HG02870 (cell line): ENCODE results near the gene NUF2.
A peak's percentile ranks its signal among the peaks of the same experiment; 100 is the strongest.
"Not testable (repeated sequence)": the region's sequence is repeated elsewhere in the genome, so short reads cannot be mapped to it uniquely, and the experiment has no call there.

Source experiments
- ATAC-seq: cut with Tn5 transposase; IDR thresholded peaks from one replicate; pipeline ENCODE4 v1.9.1; 2021; ENCODE audit warnings: mild to moderate bottlenecking, moderate library complexity; ENCODE audit not compliant: unreplicated experiment

NUF2 gene

DNA sequence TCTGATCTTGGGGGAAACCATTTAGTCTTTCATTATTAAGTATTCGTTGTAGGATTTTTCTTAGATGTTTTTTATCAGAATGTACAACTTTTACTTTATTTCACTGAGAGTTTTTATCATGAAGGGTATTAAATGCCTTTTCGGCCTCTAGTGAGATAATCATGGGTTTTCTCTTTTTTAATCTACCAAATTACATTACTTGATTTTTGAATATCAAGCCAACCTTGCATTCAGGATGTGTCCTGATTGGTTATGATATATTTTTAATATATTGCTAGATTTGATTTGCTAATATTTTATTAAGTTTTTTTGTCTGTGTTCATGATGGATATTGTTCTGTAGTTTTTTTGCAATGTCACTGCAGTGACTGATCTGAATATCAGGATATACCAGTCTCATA, 9.4 kb downstream of the NUF2 start:
- ATAC-seq = no peak

GRCh38 chr1:163335216-163335615, 13.5 kb downstream of the NUF2 start:
- ATAC-seq = no peak

DNA sequence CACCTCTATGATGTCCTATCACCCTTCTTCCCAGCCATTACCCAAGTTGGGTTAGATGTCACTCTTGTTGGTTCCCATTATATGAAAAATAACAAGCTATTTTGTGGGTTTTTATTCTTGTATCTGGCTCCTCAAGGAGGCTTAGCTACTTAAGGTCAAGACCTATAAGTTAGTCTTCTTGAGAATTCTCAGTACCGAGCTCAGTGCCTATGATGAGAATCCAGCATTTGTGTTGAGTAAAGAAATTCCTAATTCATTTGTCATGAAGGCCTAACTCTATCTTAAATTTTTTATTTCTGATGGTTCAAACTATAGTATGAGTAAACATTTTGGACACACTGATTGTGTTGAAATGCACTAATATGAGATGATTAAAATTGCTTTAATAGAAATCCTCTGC, 15.9 kb downstream of the NUF2 start:
- ATAC-seq = no peak

- no peak for ATAC-seq
Observed at GRCh38 chr1:163346326-163346870, 24.6 kb downstream of the NUF2 start.

DNA sequence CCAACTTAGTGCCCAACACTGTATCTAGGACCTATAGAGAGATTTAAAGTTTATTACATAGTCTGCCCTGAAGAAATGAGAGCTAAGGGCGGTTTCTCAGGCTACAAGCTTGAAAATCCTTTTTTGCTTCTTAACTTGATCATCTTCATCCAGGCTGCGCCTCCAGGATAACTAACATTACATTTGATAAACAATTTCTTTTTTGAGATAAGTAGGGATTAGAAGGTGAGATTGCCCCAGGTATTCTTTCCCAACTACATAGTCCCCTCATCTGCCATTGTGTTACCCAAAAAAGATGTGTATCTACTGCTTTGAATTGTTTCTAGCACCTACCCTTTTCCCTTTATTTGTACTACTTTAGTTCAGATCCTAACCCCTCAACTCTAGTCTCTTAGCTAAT, 25.4 kb downstream of the NUF2 start:
- ATAC-seq = no peak

DNA sequence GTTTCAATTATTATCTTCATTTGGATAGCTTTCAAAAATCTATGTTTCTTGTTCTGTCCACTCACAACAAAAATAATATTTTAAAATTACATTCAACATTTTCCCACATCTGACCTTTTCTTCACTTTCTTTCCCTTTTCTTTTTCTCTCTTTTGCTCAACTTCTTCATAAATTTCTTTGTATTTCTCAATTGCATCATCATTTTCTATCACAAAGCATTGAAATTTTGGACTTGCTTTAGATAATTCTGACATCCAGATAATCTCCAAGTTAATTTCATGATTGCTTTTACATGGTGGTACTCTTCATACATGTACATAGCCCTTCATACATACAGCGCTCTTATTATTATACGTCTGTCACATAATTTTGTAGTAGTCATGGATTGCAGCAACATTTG, 30.2 kb downstream of the NUF2 start:
- no peak for ATAC-seq

DNA sequence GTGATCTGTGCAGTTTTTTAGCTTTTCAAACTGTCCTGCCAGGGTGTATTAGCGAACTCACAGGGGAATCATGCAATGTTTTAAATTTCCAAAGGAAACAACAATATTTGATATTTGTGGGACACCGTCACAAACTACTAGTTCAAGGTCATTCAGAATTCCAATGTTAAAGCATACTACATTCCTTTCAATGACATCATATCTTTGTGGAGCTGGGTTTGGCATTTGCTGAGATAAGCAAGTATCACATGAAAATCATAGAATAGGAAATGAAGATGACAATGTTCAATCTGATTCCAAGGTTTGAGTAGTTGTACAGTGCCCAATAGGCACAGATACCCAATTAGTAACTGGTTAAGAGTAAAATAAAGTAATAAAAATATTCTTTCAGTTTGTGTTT, 35.6 kb downstream of the NUF2 start:
- ATAC-seq = no peak

- ATAC-seq = not testable (repeated sequence)
Observed at GRCh38 chr1:163358172-163358571, 36.4 kb downstream of the NUF2 start.

GRCh38 chr1:163361123-163361934, 39.6 kb downstream of the NUF2 start:
- peak; percentile 66 for ATAC-seq

DNA sequence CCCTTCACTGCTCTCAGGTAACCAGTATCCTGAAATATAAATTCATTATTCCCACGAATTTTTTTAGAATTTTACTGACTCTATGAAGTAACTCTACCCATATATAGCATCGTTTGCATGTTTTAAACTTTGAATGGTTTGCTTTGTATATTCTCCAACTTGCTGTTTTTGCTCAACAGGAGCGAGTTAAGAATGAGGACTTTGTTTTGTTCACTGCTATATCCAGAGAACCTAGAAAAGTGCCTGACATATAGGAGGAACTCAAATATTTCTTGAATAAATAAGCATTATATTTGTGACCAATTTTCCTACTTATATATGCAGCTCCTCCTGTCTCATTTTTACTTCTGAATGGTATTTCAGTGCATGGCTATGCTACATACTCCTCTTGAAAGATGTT, 43.4 kb downstream of the NUF2 start:
- ATAC-seq = no peak

DNA sequence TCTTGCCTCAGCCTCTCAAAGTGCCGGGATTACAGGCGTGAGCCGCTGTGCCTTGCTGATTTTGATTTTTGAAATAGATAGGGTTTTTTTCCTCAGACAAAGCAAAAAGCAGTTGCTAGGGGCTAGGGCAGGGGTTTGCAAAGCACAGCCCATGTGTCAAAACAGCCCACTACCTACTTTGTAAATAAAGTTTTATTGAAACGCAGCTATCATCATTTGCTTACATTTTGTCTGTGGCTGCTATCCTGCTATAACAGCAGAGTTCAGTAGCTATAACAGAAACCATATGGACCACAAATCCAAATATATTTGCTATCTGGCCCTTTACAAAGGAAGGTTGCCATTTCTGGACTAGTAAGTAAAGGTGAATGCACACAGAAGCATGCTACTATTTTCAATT, 44.8 kb downstream of the NUF2 start:
- ATAC-seq = no peak

- ATAC-seq = no peak
Observed at GRCh38 chr1:163367721-163368120, 46.0 kb downstream of the NUF2 start.

DNA sequence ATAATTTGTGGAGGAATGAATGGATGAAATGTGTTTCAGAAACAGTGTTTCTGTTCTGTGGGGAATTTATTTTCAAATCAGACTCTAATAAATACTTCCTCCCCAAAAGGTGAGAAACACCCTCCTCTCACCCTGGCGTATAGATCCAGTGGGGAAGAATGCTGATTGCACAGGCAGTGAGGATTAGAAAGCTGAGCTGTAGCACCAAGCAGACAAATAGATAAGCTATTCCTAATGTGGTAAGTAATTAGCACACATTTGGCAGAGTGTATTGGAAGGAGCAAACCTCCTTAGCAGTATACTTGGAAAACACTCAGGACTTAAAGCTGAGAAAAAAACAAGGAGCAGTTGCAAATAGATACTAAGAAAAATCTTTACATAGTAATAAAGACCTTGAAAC, 50.8 kb downstream of the NUF2 start:
- ATAC-seq = no peak

GRCh38 chr1:163378554-163378953, 56.8 kb downstream of the NUF2 start:
- ATAC-seq = no peak

- ATAC-seq = no peak
Observed at GRCh38 chr1:163379801-163380200, 58.0 kb downstream of the NUF2 start.

GRCh38 chr1:163381487-163382184, 59.9 kb downstream of the NUF2 start:
- no peak for ATAC-seq

- ATAC-seq = no peak
Observed at GRCh38 chr1:163382395-163382794, 60.6 kb downstream of the NUF2 start.

GRCh38 chr1:163387146-163387545, 65.4 kb downstream of the NUF2 start:
- ATAC-seq = no peak

DNA sequence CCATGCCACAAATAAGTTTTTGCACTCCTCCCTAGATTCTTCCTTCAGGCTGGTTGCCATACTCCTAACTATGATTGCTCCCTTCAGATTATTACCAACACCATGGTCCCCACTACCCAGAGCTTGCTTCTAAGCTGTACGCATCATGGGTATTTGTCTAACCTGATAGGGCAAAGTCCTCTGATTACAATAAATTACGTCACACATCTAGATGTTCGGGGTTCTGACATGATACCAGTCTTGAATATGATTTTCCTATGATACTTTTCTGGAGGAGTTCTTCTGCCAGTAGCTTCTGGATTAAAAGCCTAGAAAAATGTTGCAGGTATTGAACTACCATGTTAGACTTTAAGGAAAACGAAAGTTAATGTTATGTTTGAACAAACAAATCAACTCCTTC, 67.2 kb downstream of the NUF2 start:
- no peak for ATAC-seq

GRCh38 chr1:163395790-163396189, 74.0 kb downstream of the NUF2 start:
- no peak for ATAC-seq

DNA sequence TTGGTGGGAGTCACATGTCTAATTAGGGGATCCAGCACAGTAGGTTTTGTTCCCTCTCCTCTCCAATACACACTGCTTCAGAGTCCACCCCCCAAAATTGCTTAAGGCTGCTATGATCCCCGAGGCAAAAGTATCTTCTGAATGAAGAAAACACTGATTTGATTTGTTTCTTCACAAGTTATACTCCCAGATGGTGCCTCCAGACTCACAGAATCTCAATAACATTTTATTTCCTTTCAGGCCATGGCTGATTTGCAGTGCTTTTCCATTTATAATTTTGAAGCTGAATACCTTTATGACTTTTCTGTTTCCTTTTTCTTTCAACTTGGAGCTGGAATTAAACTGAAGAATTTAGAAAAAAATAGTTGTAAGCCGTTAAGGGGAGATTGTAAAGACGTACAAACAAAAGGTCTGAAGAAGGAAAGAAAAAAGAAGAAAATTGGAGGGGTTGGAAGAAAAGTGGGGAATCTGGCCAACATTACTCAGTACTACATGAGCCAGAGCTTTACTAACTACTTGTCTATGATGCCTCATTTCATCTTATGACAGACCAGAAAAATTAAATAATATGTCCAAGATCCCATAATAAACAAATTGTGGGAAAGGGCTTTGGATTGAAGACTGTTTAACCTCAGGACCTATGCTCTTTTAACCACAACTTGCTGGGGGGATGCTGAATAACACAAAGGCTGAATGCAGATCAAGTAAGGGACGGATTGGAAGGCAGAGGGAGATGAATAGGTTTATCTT, 75.9 kb downstream of the NUF2 start:
- no peak for ATAC-seq
